NAMALWA (cell line): Measurements from ENCODE around the gene SLC37A4.
"Not testable (repeated sequence)": the region's sequence is repeated elsewhere in the genome, so short reads cannot be mapped to it uniquely, and the experiment has no call there.

Experiments
- DNase-seq: peaks from one replicate; pipeline ENCODE4 v3.0.0-alpha.2; 2015; ENCODE audit warnings: low spot score

SLC37A4 gene

GRCh38 chr11:119017377-119017776 is 13.3 kb downstream of the SLC37A4 start:
- DNase-seq, result not testable (repeated sequence)

- DNase-seq, result no peak
Measured at GRCh38 chr11:119016216-119017009, 14.3 kb downstream of the SLC37A4 start.

GRCh38 chr11:119015054-119015611 is 15.5 kb downstream of the SLC37A4 start:
- DNase-seq, result no peak

GRCh38 chr11:119014209-119014924 is 16.3 kb downstream of the SLC37A4 start:
- no peak for DNase-seq

GRCh38 chr11:119012629-119013170 is 18.0 kb downstream of the SLC37A4 start:
- no peak for DNase-seq

GRCh38 chr11:119011476-119012053 is 19.1 kb downstream of the SLC37A4 start:
- DNase-seq, result no peak

- no peak for DNase-seq
Measured at GRCh38 chr11:119006656-119007055, 24.0 kb downstream of the SLC37A4 start.

GRCh38 chr11:119000906-119001305 is 29.8 kb downstream of the SLC37A4 start:
- no peak for DNase-seq

- DNase-seq, result no peak
Measured at GRCh38 chr11:118998822-118999221, 31.9 kb downstream of the SLC37A4 start.

GRCh38 chr11:118998388-118998717 is 32.3 kb downstream of the SLC37A4 start:
- no peak for DNase-seq

GRCh38 chr11:118997627-118998387 is 32.9 kb downstream of the SLC37A4 start, which contains the start of gene CENATAC:
Gene CENATAC, plus strand, starts transcription at chr11:118998138. Its CDS starts 60 bp downstream, at chr11:118998198.
- peak; percentile 94 for DNase-seq

GRCh38 chr11:118996926-118997626 is 33.6 kb downstream of the SLC37A4 start:
- peak; percentile 71 for DNase-seq

- not testable (repeated sequence) for DNase-seq
Measured at GRCh38 chr11:118991486-118992038, 39.1 kb downstream of the SLC37A4 start.

- DNase-seq, result no peak
Measured at GRCh38 chr11:118988280-118988679, 42.4 kb downstream of the SLC37A4 start.

- DNase-seq, result no peak
Measured at GRCh38 chr11:118984825-118985224, 45.9 kb downstream of the SLC37A4 start.

GRCh38 chr11:118984337-118984736 is 46.3 kb downstream of the SLC37A4 start:
- not testable (repeated sequence) for DNase-seq

GRCh38 chr11:118980191-118980881 is 50.3 kb downstream of the SLC37A4 start:
- DNase-seq, result no peak

GRCh38 chr11:118979434-118979833 is 51.2 kb downstream of the SLC37A4 start:
- peak; percentile 23 for DNase-seq

GRCh38 chr11:118975771-118976709 is 54.6 kb downstream of the SLC37A4 start:
- DNase-seq, result no peak
